MM.1S (cell line): ENCODE data around the gene SEPTIN10.

Experiments
- CTCF ChIP-seq: fragments of 300-600 bp; sonication (generic); IDR thresholded peaks from 2 replicates; pipeline ENCODE4 v1.5.1; 2016; ENCODE audit warnings: antibody characterized with exemption, low read length, mixed read lengths
- EZH2 ChIP-seq: fragments of 300-600 bp; sonication (generic); optimal IDR thresholded peaks from 2 replicates; pipeline ENCODE3; 2017; ENCODE audit warnings: low read depth, mild to moderate bottlenecking, antibody characterized with exemption, low read length, mixed read lengths
- EZH2phosphoT487 ChIP-seq: fragments of 300-600 bp; sonication (generic); IDR thresholded peaks from 2 replicates; pipeline ENCODE4 v1.6.1; 2018; ENCODE audit warnings: antibody characterized with exemption, low read length

DNA sequence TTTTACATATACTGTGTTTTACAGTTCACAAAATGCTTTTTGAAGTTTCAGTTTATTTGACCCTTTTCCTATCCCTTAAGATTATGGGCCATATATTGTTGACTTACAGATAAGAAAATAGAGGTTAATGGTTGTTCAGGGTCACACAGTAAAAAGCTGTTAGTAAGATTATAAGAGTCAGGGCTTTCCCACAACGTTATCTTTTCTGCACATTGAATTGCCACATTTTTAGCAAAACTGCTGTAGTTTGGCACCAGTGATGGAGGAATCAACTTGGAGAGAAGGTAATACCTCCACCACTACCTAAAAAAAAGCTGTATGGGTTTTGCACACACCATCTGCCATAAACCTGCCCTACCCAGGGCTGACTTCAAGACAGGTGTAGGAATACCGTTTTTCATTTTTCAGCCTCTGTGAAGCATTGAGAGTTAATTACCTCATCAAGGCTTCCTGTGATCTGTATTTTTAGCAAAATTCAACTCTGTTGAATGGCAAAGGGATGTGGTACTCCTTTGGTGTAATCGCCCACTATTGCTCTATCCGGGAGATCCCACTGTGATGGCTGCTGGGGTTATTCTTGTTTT is 5.4 kb upstream of the SEPTIN10 start:
- TF ChIP-seq CTCF: no peak
- no peak for TF ChIP-seq EZH2
- no peak for TF ChIP-seq EZH2phosphoT487
